HG03432 (cell line): Measurements from ENCODE around the gene F9.
"Not testable (repeated sequence)": the region's sequence is repeated elsewhere in the genome, so short reads cannot be mapped to it uniquely, and the experiment has no call there.

Experiments
- ATAC-seq: cut with Tn5 transposase; IDR thresholded peaks from one replicate; pipeline ENCODE4 v1.9.1; 2021; ENCODE audit warnings: mild to moderate bottlenecking, moderate library complexity; ENCODE audit not compliant: unreplicated experiment

The F9 gene

DNA sequence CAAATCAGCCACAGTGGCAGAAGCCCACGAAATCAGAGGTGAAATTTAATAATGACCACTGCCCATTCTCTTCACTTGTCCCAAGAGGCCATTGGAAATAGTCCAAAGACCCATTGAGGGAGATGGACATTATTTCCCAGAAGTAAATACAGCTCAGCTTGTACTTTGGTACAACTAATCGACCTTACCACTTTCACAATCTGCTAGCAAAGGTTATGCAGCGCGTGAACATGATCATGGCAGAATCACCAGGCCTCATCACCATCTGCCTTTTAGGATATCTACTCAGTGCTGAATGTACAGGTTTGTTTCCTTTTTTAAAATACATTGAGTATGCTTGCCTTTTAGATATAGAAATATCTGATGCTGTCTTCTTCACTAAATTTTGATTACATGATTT, at the start of gene F9:
TSS of gene F9 (plus strand) at position 190 of the 400 bp plus-strand sequence. CDS start at position 216, 26 bp downstream.
- no peak for ATAC-seq

- ATAC-seq: no peak
These were observed 46.8 kb upstream of the F9 start for GRCh38 chrX:139483699-139484098.

DNA sequence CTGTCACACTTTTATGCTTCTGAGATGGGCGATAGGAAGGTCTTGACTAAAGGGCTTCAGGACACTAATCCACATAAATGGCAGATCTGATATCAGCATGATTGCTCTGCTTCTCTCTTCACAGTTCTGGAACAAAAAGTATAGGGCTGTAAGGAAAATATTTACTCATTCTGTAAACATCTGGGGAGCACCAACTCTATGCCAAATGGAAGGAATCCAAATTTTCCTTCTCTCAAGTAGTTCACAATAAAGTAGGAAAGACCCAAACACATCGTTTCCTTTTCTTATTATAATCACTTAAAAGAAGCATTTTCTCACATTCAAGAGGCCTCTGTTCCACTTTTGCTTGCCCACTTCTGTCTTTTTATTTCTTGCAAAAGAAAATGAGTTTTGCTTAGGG, 45.9 kb upstream of the F9 start:
- ATAC-seq: no peak

GRCh38 chrX:139495324-139495723, 35.2 kb upstream of the F9 start:
- no peak for ATAC-seq

GRCh38 chrX:139506333-139506732, 24.2 kb upstream of the F9 start:
- no peak for ATAC-seq

DNA sequence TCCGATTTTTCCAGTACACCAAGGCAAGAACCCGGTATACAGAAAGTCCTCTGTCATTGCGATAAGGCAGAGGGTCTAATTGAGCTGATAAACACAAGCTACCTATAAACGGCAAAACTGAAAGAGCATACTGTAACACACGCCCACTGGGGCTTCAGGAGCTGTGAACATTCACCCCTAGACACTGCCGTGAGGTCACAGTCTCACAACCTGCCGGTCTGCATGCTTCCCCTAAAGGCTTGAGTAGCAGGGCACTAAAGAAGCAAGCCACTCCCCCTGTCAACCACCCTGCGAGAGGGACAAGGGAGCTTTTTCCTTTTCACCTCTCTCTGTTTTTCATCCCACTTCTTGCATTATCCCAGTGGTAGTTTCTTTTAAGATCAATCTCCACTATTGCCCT, 22.4 kb upstream of the F9 start:
- no peak for ATAC-seq

DNA sequence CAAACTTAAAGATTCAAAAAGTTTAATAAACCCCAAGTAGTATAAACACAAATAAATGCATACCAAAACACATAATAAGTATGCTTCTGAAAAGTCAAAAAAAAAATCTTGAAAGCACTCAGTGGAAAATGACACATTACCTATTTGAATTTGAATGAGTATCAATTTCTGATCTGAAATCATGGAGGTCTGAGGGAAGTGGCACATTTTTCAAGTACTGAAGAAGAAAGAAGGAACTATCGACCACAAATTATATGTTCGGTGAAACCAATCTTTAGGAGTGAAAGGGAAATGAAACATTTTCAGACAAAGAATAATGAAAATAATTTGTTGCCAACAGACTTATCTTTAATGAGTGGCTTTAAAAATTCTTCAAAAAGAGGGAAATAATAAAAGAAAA, 12.1 kb upstream of the F9 start:
- no peak for ATAC-seq

GRCh38 chrX:139528829-139529228, 1.7 kb upstream of the F9 start:
- ATAC-seq: not testable (repeated sequence)

- ATAC-seq: no peak
These were observed 2.3 kb downstream of the F9 start for GRCh38 chrX:139532834-139533233.

DNA sequence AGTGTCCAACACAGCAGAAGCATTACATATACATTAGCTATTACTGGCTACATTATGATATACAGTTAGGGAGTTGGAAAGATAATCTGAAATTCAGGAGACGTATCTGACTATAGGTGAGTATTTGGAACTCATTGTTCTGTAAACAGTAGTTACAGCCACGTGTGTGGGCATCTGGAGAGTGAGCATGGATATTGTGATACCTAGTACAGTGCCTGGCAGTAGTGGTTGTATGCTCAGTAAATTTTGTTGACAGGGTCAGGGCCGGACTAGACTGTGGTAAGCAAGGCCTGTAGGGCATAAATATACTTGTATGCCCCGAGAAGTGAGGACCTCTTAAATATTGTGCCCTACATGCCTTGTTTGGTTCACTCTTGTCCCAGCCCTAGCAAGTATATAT, 2.9 kb downstream of the F9 start:
- ATAC-seq: no peak

DNA sequence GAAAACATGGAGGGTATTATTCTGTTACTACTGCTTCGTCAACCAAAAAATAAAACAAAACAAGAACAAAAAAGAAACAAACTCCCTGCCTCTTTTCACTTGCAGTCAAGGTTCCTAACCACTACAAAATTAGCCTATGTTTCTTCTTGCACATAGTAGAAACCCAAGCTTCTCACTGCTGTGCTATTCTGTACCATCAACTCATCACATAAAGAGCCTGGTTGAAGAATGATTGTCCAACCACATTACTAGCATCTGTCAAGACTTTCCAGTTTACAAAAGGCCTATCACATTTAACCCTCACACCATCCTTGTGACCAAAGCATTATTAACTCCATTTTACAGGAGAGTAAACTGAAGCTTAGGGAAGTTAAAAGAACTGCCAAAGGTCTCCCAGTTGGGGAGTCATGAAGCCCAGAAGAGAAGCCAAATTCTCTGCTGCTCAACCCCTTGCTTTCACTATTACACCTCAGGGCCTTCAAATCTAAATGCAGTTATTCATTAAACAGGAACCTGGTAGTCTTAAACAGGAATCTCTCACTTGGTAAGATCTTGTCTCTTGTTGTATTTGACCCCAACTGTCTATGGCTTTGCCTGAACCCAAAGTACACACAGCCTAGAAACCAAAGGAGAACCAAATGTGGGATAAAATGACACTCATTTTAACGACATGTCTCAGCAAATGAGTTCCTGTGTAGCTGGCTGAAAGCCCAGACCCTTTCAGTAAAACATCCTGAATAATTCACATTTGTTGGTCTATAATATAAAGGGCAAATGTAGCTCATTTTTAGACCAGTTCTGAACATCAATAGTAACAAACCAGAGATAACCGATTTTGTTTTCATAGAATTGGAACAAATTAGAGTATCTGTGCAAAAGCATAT, 8.6 kb downstream of the F9 start:
- ATAC-seq: peak; percentile 77

GRCh38 chrX:139542652-139543051, 12.1 kb downstream of the F9 start:
- no peak for ATAC-seq

DNA sequence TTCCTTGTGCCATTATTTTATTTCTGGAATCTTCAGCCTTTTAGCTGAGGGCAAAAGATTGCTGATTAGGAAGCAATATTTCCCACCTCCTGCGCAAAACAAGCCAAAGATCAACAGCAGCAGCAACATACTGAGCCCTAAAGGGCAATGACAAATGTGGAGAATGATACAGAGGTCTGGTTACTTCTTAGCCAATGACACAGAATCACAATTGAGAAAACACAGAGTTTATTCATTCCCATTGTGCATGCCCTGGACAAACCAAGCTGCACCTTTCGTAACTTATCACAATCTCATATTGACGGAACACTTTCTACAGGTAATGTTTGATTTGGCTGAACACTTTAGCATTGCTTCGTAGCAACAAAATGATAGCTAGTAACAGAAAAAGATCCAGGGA, 13.4 kb downstream of the F9 start:
- ATAC-seq: no peak

DNA sequence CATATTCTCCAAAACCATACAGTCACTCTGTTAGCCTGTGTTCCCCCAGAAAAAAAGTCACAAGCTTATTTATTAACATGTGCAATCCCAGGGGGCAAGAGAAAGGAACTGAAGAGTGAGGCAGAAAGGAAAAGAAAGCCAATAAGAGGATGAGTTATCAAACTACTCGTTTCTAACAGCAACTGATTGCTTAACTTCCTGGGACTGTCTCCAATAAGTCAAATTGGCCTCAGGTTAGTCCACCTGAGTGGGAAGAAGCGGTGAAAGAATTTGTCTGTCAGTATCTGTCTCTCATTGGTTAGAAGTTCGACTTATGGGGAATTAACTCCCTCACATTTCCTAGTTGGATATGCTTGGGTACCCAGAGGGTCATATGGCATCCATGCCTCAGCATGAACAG, 14.1 kb downstream of the F9 start:
- no peak for ATAC-seq

GRCh38 chrX:139554376-139554775, 23.8 kb downstream of the F9 start:
- peak; percentile 37 for ATAC-seq

DNA sequence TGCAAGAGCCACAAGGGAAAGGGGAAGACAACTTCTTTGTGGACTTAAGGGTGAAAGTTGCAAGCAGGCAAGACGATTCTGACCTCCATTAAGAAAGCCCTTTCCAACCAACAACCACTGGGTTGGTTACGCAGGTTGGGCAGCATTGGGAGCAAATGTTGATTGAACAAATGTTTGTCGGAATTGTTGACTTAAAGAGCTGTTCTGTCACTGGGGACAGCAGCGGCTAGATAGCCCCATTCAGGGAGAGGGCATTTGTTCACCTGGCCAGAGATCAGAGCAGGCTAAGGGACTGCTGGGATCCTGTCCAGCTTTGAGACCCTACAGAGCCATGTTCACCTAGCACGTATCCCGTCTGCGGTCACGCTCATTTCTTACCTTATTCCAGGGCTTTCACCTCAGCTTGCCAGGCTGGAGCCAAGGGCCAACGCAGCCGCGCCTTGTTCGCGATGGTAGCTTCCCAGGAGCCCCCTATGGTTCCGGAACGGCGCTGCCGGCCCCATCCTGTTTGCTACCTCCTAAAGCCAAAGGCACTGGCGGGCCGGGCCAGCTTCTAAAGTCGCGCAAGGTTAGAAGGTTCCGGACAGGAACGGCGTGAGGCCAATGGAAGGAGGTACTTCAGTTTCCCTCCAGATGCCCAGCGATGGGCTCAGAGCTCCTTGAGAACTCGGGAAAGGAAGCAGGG, 24.6 kb downstream of the F9 start:
- ATAC-seq: no peak

- ATAC-seq: peak; percentile 94
These were observed 29.0 kb downstream of the F9 start for GRCh38 chrX:139559383-139560042.

DNA sequence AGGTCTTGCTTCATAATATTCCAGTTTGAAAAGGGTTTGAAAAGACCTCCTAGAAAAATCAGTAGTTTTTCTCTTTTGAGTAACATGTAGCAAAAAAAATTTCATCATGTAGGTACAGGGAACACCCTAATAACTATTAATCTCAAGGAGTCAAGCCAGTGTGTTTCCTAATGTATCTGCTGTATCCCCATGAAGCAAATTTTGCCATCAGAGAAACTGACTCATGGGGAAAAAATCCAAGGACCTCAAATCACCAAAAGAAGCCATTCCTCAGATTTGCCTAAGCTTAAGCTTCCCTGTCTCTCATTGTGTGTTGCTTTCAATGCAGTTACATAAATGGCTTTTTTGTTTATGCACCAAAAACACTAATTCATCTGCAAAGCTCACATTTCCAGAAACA, 29.7 kb downstream of the F9 start:
- ATAC-seq: no peak

DNA sequence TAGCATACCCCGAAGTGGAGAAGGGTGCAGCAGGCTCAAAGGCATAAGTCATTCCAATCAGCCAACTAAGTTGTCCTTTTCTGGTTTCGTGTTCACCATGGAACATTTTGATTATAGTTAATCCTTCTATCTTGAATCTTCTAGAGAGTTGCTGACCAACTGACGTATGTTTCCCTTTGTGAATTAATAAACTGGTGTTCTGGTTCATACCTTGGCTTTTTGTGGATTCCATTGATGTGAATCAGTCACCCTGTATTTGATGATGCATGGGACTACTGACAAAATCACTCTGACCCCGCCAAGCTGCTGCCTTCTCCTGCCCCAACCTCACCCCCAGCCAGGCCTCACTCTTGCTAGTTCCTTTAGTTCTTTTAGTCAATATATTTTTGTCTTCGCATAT, 32.7 kb downstream of the F9 start:
- no peak for ATAC-seq

- no peak for ATAC-seq
These were observed 36.4 kb downstream of the F9 start for GRCh38 chrX:139566981-139567380.

- ATAC-seq: no peak
These were observed 50.5 kb downstream of the F9 start for GRCh38 chrX:139581068-139581467.

DNA sequence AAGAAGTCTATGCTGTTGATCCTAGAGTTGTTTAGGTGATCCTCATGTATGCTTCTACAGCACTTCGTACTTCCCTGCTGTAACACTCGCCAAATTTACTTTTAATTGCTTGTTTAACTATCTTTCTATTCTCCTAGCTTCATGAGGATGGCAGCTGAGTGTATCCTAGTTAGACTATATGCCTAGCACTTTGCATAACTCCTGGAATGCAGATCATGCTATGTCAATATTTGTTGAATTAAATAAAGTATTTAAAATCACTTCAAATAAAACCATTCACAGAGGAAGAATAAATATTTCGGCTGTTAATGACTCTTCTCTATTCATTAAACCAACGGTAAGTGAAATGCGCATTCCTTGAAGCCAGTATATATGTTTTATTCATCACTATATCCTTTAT, 55.1 kb downstream of the F9 start:
- no peak for ATAC-seq
